CD14-positive monocyte (primary cell): ENCODE results near the gene PLCB2. TPM values are rescaled to one million over a fixed set of nuclear protein-coding genes. Genes with fewer than 3 reads are reported as not detected.

Experiments
- DNase-seq, 3 donors: peaks; one replicate each; pipeline ENCODE4 v3.0.0-alpha.2; 2011 to 2022
- H2AFZ ChIP-seq: 2 replicates; pipeline ENCODE4 v1.6.0; 2012; ENCODE audit warnings: mild to moderate bottlenecking, low read depth, low read length, inconsistent platforms; ENCODE audit not compliant: insufficient read depth, poor library complexity, severe bottlenecking
- H3K27ac ChIP-seq, 2 donors: 1 replicate in 1 of 2; 2 replicates in 1 of 2; pipeline ENCODE4 v1.5.1; 2012 to 2013; ENCODE audit warnings: low read length in 2 of 2, control low read depth in 1 of 2, inconsistent platforms in 1 of 2, low read depth in 1 of 2, mild to moderate bottlenecking in 1 of 2
- H3K27me3 ChIP-seq, 2 donors: one replicate each; pipeline versions ENCODE4 v1.6.0 to v1.6.1; 2011 to 2013; ENCODE audit warnings: low read length in 2 of 2; ENCODE audit not compliant: control insufficient read depth in 2 of 2, insufficient read depth in 2 of 2
- H3K36me3 ChIP-seq, 2 donors: replicated peaks in 1 of 2; 1 replicate in 1 of 2; 2 replicates in 1 of 2; pipeline versions ENCODE4 v1.5.1 to v1.6.1; 2012 to 2013; ENCODE audit warnings: low read length in 2 of 2, control low read depth in 1 of 2, inconsistent platforms in 1 of 2, mild to moderate bottlenecking in 1 of 2; ENCODE audit not compliant: insufficient read depth in 2 of 2, control insufficient read depth in 1 of 2
- H3K4me1 ChIP-seq, 2 donors: 1 replicate in 1 of 2; 2 replicates in 1 of 2; pipeline versions ENCODE4 v1.5.1 to v1.6.1; 2012 to 2013; ENCODE audit warnings: low read length in 2 of 2, control low read depth in 1 of 2, inconsistent platforms in 1 of 2, mild to moderate bottlenecking in 1 of 2, moderate library complexity in 1 of 2; ENCODE audit not compliant: insufficient read depth in 2 of 2, control insufficient read depth in 1 of 2
- H3K4me2 ChIP-seq: replicated peaks from 2 replicates; pipeline ENCODE3; 2012; ENCODE audit warnings: low read length, moderate library complexity, mild to moderate bottlenecking; ENCODE audit not compliant: poor library complexity, severe bottlenecking; ENCODE audit errors: extremely low read depth
- H3K4me3 ChIP-seq, 3 experiments: fragments of 200-600 bp in 1 of 3; sonication (generic) in 1 of 3; replicated peaks in 1 of 3; 1 replicate in 2 of 3; 2 replicates in 1 of 3; pipeline ENCODE4 v1.5.1; 2011 to 2013; ENCODE audit warnings: low read length in 3 of 3, mild to moderate bottlenecking in 3 of 3, control low read depth in 2 of 3, low read depth in 2 of 3, inconsistent platforms in 1 of 3, moderate library complexity in 1 of 3
- H3K79me2 ChIP-seq: 2 replicates; pipeline ENCODE4 v1.6.0; 2012; ENCODE audit warnings: mild to moderate bottlenecking, control low read depth, inconsistent platforms, low read length, moderate library complexity; ENCODE audit not compliant: insufficient read depth
- H3K9ac ChIP-seq: 2 replicates; pipeline ENCODE4 v1.6.0; 2017; ENCODE audit warnings: low read length, mild to moderate bottlenecking; ENCODE audit not compliant: insufficient read depth, poor library complexity, severe bottlenecking
- H3K9me3 ChIP-seq, 2 donors: replicated peaks in 1 of 2; 1 replicate in 1 of 2; 2 replicates in 1 of 2; pipeline versions ENCODE4 v1.5.1 to v1.6.1; 2012 to 2013; ENCODE audit warnings: low read length in 2 of 2, control low read depth in 1 of 2; ENCODE audit not compliant: control insufficient read depth in 1 of 2, insufficient read depth in 1 of 2
- H4K20me1 ChIP-seq: 2 replicates; pipeline ENCODE4 v1.6.0; 2012; ENCODE audit warnings: mild to moderate bottlenecking, low read length, control low read depth, moderate library complexity; ENCODE audit not compliant: insufficient read depth
- H3K27ac Mint-ChIP-seq, 7 donors: one replicate each; pipeline ENCODE4 v1.8.0; 2020; ENCODE audit warnings: mild to moderate bottlenecking in 7 of 7, mixed read lengths in 7 of 7, moderate library complexity in 6 of 7, inconsistent platforms in 2 of 7
- H3K27me3 Mint-ChIP-seq, 3 donors: one replicate each; pipeline ENCODE4 v1.8.0; 2021 to 2022; ENCODE audit warnings: low read depth in 3 of 3, mild to moderate bottlenecking in 3 of 3, mixed read lengths in 3 of 3, moderate library complexity in 3 of 3, inconsistent platforms in 1 of 3
- H3K36me3 Mint-ChIP-seq, 2 donors: one replicate each; pipeline ENCODE4 v1.8.0; 2020; ENCODE audit warnings: mixed read lengths in 2 of 2, inconsistent platforms in 1 of 2, mild to moderate bottlenecking in 1 of 2
- H3K4me1 Mint-ChIP-seq: one replicate; pipeline ENCODE4 v1.8.0; 2020; ENCODE audit warnings: mild to moderate bottlenecking, mixed read lengths
- H3K4me3 Mint-ChIP-seq, 2 donors: one replicate each; pipeline ENCODE4 v1.8.0; 2020; ENCODE audit warnings: mild to moderate bottlenecking in 2 of 2, mixed read lengths in 2 of 2, moderate library complexity in 1 of 2
- H3K9me3 Mint-ChIP-seq, 7 donors: one replicate each; pipeline ENCODE4 v1.8.0; 2020 to 2022; ENCODE audit warnings: mixed read lengths in 7 of 7, mild to moderate bottlenecking in 6 of 7, moderate library complexity in 6 of 7, inconsistent platforms in 2 of 7
- WGBS: methylation state at CpG from one replicate; pipeline ENCODE4 v1.1.5; 2013; ENCODE audit warnings: missing lambda C conversion rate; ENCODE audit not compliant: insufficient coverage; 5-methylcytosine and 5-hydroxymethylcytosine counted together
- intact Hi-C, 2 donors: fragments of 100-400 bp; cut with micrococcal nuclease; formaldehyde crosslinking; loops; one replicate each; pipeline versions ENCODE4 v1.15.0 to v1.15.1; 2023
- polyA plus RNA-seq, 3 donors: library from polyadenylated mRNA; depleted of rRNA in 1 of 3; unstranded in 2 of 3; stranded (reverse) in 1 of 3; fragments of 300-500 nt in 2 of 3; fragments of >200 nt in 1 of 3; fragmentation: Illumina TruSeq in 2 of 3; gene quantifications; 1 replicate in 2 of 3; 2 replicates in 1 of 3; pipeline ENCODE4 v1.2.3, GENCODE V29; 2012 to 2021
- TF ChIP-seq, protein P1 (sequence below): fragments of 200-600 bp; IDR thresholded peaks from one replicate; pipeline ENCODE4 v1.8.0; 2022; ENCODE audit warnings: antibody characterized with exemption, mild to moderate bottlenecking

The PLCB2 gene
- polyA plus RNA-seq, 3 donors, result 56.5 to 1,191 (median 74.5) TPM

DNA sequence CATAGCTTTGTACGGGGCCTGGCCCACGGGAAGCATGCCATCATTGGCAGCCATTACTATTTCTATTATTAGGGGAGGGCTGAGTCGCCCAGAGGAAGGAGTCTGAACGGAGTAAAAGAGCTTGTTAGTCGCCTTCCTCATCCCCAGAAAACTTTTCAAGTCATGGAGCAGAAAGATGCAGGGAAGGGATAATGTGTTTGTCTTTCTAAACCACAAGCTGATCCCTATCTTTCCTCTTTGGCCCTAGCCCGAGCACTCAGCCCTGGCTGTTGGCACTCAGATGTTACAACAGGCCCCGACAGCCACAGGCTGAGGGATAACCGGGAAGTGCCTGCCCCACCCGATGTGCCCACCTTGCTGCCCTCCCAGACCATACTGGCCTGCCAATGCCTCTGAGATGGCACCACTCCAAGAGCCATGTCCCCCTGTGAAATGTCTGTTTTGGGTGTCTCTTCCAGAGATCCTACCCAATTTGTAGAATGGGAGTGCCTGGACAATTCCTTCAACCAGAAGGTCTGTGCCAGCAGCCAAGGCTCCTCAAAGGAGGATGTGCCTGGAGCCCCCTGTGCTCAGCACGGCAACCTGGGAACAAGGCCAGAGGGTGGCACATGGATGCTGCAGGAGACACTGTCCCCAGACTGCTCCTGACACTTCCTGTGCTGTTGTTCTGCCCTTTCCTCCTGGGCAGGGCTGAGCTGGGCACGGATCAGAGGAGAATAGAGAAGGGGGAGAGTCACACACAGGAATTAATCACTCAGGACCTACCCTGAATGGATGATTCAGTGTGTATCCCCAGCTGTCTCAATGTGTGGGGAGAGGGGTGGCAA, 58.0 kb downstream of the PLCB2 start:
- H3K27me3 ChIP-seq, result peaks cover 21 to 32% of the 10 kb centered on the region in 2 donors
- H3K4me3 Mint-ChIP-seq, result peak overlapping the region in 1 of 2 donors; percentile 51
- H3K4me1 Mint-ChIP-seq, result peaks cover 8% of the 10 kb centered on the region
- H3K4me3 ChIP-seq, result no peak overlapping the region
- no peak overlapping the region for H3K4me2 ChIP-seq
- no peak overlapping the region for H3K27ac ChIP-seq
- peak overlapping the region in 1 of 7 donors; percentile 65 for H3K27ac Mint-ChIP-seq
- no peak overlapping the region for H3K9ac ChIP-seq
- WGBS, result 15% methylated on average over 4 of the region's 11 CpGs
- H3K27me3 Mint-ChIP-seq, result peaks cover 38 to 52% (median 47%) of the 10 kb centered on the region in 3 donors
- H3K4me1 ChIP-seq, result peaks cover 10 to 15% of the 10 kb centered on the region in 2 donors
- H3K9me3 ChIP-seq, result peaks cover 0 to 6% of the 10 kb centered on the region in 2 donors
- no peaks in the 10 kb centered on the region for H3K36me3 ChIP-seq
- no peak overlapping the region for H2AFZ ChIP-seq
- peaks cover 4 to 6% of the 10 kb centered on the region in 2 donors for H3K36me3 Mint-ChIP-seq
- H4K20me1 ChIP-seq, result no peaks in the 10 kb centered on the region
- DNase-seq, result no peak
- TF ChIP-seq, protein P1, sequence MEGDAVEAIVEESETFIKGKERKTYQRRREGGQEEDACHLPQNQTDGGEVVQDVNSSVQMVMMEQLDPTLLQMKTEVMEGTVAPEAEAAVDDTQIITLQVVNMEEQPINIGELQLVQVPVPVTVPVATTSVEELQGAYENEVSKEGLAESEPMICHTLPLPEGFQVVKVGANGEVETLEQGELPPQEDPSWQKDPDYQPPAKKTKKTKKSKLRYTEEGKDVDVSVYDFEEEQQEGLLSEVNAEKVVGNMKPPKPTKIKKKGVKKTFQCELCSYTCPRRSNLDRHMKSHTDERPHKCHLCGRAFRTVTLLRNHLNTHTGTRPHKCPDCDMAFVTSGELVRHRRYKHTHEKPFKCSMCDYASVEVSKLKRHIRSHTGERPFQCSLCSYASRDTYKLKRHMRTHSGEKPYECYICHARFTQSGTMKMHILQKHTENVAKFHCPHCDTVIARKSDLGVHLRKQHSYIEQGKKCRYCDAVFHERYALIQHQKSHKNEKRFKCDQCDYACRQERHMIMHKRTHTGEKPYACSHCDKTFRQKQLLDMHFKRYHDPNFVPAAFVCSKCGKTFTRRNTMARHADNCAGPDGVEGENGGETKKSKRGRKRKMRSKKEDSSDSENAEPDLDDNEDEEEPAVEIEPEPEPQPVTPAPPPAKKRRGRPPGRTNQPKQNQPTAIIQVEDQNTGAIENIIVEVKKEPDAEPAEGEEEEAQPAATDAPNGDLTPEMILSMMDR, result no peak
- H3K79me2 ChIP-seq, result no peaks in the 10 kb centered on the region
- intact Hi-C loops, result no loop called here
- peaks cover 0 to 5% (median 3%) of the 10 kb centered on the region in 7 donors for H3K9me3 Mint-ChIP-seq

DNA sequence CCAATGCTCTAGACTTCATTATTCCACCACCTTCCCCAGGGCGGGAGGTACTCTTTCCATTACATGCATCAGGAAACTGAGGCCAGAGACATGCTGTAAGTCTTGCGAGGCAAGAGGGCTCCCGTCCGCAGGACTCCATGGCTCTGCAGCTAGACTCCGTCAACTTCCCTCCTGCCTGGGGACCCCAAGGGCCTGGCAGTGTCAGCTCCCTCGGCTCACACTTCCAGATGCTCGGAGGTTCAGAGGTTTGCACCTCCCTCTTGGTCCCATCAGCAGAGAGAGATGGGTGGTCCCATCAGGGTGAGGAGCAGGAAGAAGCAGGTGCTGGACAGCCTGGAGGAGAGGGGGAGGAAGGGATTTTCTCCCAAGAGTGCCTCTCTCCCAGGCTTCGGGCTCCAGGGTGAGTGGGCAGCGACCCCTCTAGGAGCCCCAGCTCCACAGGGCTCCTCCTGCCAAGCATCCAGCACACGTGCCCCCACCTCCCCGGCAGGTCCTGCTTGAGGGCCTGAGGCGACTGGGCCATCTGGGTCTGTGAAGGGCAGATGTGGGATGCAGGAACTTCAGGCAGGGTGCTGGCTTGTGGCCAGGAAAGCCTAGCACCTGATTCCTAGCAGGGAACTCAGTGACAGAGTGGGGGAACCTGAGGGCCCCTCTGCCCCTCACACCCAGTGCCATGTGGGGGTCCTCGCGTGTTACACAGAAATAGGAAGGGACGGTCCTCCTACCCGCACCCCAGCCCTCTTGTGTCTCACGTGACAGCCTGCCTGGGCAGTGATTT, 59.5 kb downstream of the PLCB2 start:
- peaks cover 0 to 5% (median under 1%) of the 10 kb centered on the region in 7 donors for H3K9me3 Mint-ChIP-seq
- Histone ChIP-seq H3K9ac (no peak overlapping the region), H3K4me2 (no peak overlapping the region), H3K36me3 (no peaks in the 10 kb centered on the region), H3K27me3 (peaks cover 14 to 22% of the 10 kb centered on the region in 2 donors), H3K4me1 (peaks cover 7 to 12% of the 10 kb centered on the region in 2 donors), H3K27ac (no peak overlapping the region), H3K4me3 (no peak overlapping the region), H3K9me3 (peaks cover 0 to 5% of the 10 kb centered on the region in 2 donors), H2AFZ (no peak overlapping the region), H3K79me2 (no peaks in the 10 kb centered on the region), H4K20me1 (no peaks in the 10 kb centered on the region)
- TF ChIP-seq, protein P1, result no peak
- H3K4me1 Mint-ChIP-seq, result peaks cover 5% of the 10 kb centered on the region
- H3K27me3 Mint-ChIP-seq, result peaks cover 26 to 37% (median 33%) of the 10 kb centered on the region in 3 donors
- DNase-seq, result no peak
- WGBS, result 98% methylated on average over 13 of the region's 17 CpGs
- H3K27ac Mint-ChIP-seq, result no peak overlapping the region
- intact Hi-C loops, result no loop called here
- peaks cover 0 to 2% of the 10 kb centered on the region in 2 donors for H3K36me3 Mint-ChIP-seq
- H3K4me3 Mint-ChIP-seq, result no peak overlapping the region
